Neural progenitor cell (in vitro differentiated cells): ENCODE data around the gene TMEM167A. TPM values are rescaled to one million over a fixed set of nuclear protein-coding genes. Genes with fewer than 3 reads are reported as not detected.

Experiments
- DNase-seq: peaks from one replicate; pipeline ENCODE4 v3.0.0-alpha.2; 2016; ENCODE audit warnings: low spot score
- H2AFZ ChIP-seq: fragments of 200-600 bp; sonication (generic); replicated peaks from 2 replicates; pipeline ENCODE4 v1.6.1; 2016; ENCODE audit warnings: antibody characterized with exemption
- H3F3A ChIP-seq: fragments of 200-600 bp; sonication (generic); 2 replicates; pipeline ENCODE4 v1.6.1; 2016; ENCODE audit warnings: antibody characterized with exemption, low read depth
- H3K27ac ChIP-seq: fragments of 200-600 bp; sonication (generic); 2 replicates; pipeline ENCODE4 v1.5.1; 2016; ENCODE audit warnings: mild to moderate bottlenecking
- H3K27me3 ChIP-seq: fragments of 200-600 bp; sonication (generic); 2 replicates; pipeline ENCODE4 v1.6.1; 2016; ENCODE audit warnings: mild to moderate bottlenecking, moderate library complexity
- H3K36me3 ChIP-seq: fragments of 200-600 bp; sonication (generic); 2 replicates; pipeline ENCODE4 v1.5.1; 2016
- H3K4me1 ChIP-seq: fragments of 200-600 bp; sonication (generic); 2 replicates; pipeline ENCODE4 v1.6.1; 2016; ENCODE audit warnings: mixed run types
- H3K4me2 ChIP-seq: fragments of 200-600 bp; sonication (generic); 2 replicates; pipeline ENCODE4 v1.6.1; 2016
- H3K4me3 ChIP-seq: fragments of 200-600 bp; sonication (generic); 2 replicates; pipeline ENCODE4 v1.5.1; 2016
- H3K79me2 ChIP-seq: fragments of 200-600 bp; sonication (generic); 2 replicates; pipeline ENCODE4 v1.6.1; 2016; ENCODE audit warnings: low read depth
- H3K9ac ChIP-seq: fragments of 200-600 bp; sonication (generic); 2 replicates; pipeline ENCODE4 v1.6.1; 2016
- H3K9me3 ChIP-seq: fragments of 200-600 bp; sonication (generic); 2 replicates; pipeline ENCODE4 v1.5.1; 2016; ENCODE audit warnings: low read depth
- H4K20me1 ChIP-seq: fragments of 200-600 bp; sonication (generic); 2 replicates; pipeline ENCODE4 v1.6.1; 2016; ENCODE audit warnings: low read depth
- H3K27ac Mint-ChIP-seq: 3 replicates; pipeline ENCODE4 v1.8.0; 2021; ENCODE audit warnings: mixed read lengths
- H3K27me3 Mint-ChIP-seq: 2 replicates; pipeline ENCODE4 v1.8.0; 2022; ENCODE audit warnings: low read depth, mild to moderate bottlenecking, inconsistent platforms, moderate library complexity, mixed read lengths; ENCODE audit not compliant: insufficient read depth
- H3K36me3 Mint-ChIP-seq: 3 replicates; pipeline ENCODE4 v1.8.0; 2021; ENCODE audit warnings: mixed read lengths
- H3K4me1 Mint-ChIP-seq: 3 replicates; pipeline ENCODE4 v1.8.0; 2021; ENCODE audit warnings: mixed read lengths
- H3K4me3 Mint-ChIP-seq: 3 replicates; pipeline ENCODE4 v1.8.0; 2021; ENCODE audit warnings: mild to moderate bottlenecking, moderate library complexity, mixed read lengths
- H3K9me3 Mint-ChIP-seq: 3 replicates; pipeline ENCODE4 v1.8.0; 2020; ENCODE audit warnings: mixed read lengths
- EZH2 ChIP-seq: fragments of 200-600 bp; sonication (generic); IDR thresholded peaks from 2 replicates; pipeline ENCODE4 v1.6.1; 2017; ENCODE audit warnings: antibody characterized with exemption, mild to moderate bottlenecking, moderate library complexity
- EZH2phosphoT487 ChIP-seq: fragments of 200-600 bp; sonication (generic); IDR thresholded peaks from 2 replicates; pipeline ENCODE4 v1.6.1; 2017; ENCODE audit warnings: antibody characterized with exemption
- total RNA-seq: library from RNA; depleted of rRNA; stranded (reverse); fragments of >200 nt; gene quantifications from 2 replicates; pipeline ENCODE4 v1.2.3, GENCODE V29; 2015; ENCODE audit warnings: low replicate concordance
- TF ChIP-seq, protein P1 (sequence below): fragments of 200-600 bp; sonication (generic); IDR thresholded peaks from 2 replicates; pipeline ENCODE4 v1.5.1; 2017; ENCODE audit warnings: antibody characterized with exemption, mild to moderate bottlenecking

TMEM167A gene
- total RNA-seq, 1 donor from 2014 or later: 185 TPM

DNA sequence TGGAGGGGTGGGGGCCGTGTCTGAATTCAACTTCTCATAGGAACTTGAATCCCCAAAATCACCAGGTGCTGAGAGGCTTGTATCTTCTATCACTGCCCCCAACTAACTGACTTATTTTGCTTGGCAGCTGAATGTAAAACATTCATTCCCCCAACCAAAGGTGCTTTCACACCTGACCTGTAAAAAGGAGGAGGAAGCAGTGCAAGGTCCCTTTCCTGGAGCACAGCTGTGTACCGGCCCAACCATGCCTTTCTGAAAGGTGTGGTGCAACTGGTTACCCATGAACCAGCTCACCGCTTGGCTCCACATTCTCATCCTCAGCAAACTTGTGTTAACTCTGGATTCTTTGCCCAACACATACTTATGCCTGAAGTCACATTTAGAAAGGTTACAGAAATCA lies 34.7 kb downstream of the TMEM167A start:
- H3K27me3 ChIP-seq: no peaks in the 10 kb centered on the region
- H3K4me1 ChIP-seq: peaks cover 5% of the 10 kb centered on the region
- no peaks in the 10 kb centered on the region for H3K9me3 ChIP-seq
- Mint-ChIP-seq H3K36me3 (peaks cover 4% of the 10 kb centered on the region), H3K27me3 (peaks cover 3% of the 10 kb centered on the region), H3K9me3 (no peaks in the 10 kb centered on the region), H3K4me3 (no peak overlapping the region), H3K4me1 (peaks cover 4% of the 10 kb centered on the region), H3K27ac (no peak overlapping the region)
- DNase-seq: no peak
- H3K4me2 ChIP-seq: no peak overlapping the region
- H3K36me3 ChIP-seq: no peaks in the 10 kb centered on the region
- H3K79me2 ChIP-seq: no peaks in the 10 kb centered on the region
- no peak for TF ChIP-seq EZH2phosphoT487
- TF ChIP-seq EZH2: no peak
- TF ChIP-seq, protein P1, sequence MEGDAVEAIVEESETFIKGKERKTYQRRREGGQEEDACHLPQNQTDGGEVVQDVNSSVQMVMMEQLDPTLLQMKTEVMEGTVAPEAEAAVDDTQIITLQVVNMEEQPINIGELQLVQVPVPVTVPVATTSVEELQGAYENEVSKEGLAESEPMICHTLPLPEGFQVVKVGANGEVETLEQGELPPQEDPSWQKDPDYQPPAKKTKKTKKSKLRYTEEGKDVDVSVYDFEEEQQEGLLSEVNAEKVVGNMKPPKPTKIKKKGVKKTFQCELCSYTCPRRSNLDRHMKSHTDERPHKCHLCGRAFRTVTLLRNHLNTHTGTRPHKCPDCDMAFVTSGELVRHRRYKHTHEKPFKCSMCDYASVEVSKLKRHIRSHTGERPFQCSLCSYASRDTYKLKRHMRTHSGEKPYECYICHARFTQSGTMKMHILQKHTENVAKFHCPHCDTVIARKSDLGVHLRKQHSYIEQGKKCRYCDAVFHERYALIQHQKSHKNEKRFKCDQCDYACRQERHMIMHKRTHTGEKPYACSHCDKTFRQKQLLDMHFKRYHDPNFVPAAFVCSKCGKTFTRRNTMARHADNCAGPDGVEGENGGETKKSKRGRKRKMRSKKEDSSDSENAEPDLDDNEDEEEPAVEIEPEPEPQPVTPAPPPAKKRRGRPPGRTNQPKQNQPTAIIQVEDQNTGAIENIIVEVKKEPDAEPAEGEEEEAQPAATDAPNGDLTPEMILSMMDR: no peak
- H3K9ac ChIP-seq: no peak overlapping the region
- no peak overlapping the region for H3K27ac ChIP-seq
- H2AFZ ChIP-seq: no peak overlapping the region
- H3K4me3 ChIP-seq: no peak overlapping the region
- no peaks in the 10 kb centered on the region for H4K20me1 ChIP-seq
- no peaks in the 10 kb centered on the region for H3F3A ChIP-seq

DNA sequence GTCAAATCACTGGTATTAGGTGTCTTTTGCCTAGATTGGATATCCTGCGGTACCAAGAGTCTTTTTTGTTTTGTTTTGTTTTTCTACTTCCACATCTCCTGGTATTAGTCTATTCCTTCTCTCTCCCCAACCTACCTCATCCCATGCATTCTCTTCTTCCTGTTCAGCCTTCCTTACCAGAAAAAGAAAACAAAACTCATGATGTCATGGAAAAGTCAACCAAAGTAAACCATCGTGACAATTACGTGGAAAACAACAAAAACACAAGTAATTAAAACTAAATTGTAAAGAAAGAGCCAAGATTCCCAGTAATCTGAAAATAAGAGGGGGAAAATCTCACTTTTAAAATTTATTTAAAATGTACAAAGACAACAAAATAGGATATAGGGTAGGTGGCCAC lies 38.3 kb downstream of the TMEM167A start:
- TF ChIP-seq, protein P1: no peak
- H4K20me1 ChIP-seq: no peaks in the 10 kb centered on the region
- H3K4me1 ChIP-seq: peaks cover 33% of the 10 kb centered on the region
- H3K4me3 Mint-ChIP-seq: no peak overlapping the region
- H3F3A ChIP-seq: no peaks in the 10 kb centered on the region
- no peak overlapping the region for H3K9ac ChIP-seq
- H3K36me3 Mint-ChIP-seq: no peaks in the 10 kb centered on the region
- peaks cover 3% of the 10 kb centered on the region for H3K27me3 Mint-ChIP-seq
- no peak overlapping the region for H3K27ac Mint-ChIP-seq
- H3K9me3 ChIP-seq: no peaks in the 10 kb centered on the region
- no peaks in the 10 kb centered on the region for H3K36me3 ChIP-seq
- no peak overlapping the region for H3K4me2 ChIP-seq
- no peak overlapping the region for H3K27ac ChIP-seq
- DNase-seq: no peak
- no peaks in the 10 kb centered on the region for H3K9me3 Mint-ChIP-seq
- H2AFZ ChIP-seq: no peak overlapping the region
- no peaks in the 10 kb centered on the region for H3K27me3 ChIP-seq
- no peaks in the 10 kb centered on the region for H3K79me2 ChIP-seq
- H3K4me1 Mint-ChIP-seq: peaks cover 39% of the 10 kb centered on the region
- H3K4me3 ChIP-seq: no peak overlapping the region

DNA sequence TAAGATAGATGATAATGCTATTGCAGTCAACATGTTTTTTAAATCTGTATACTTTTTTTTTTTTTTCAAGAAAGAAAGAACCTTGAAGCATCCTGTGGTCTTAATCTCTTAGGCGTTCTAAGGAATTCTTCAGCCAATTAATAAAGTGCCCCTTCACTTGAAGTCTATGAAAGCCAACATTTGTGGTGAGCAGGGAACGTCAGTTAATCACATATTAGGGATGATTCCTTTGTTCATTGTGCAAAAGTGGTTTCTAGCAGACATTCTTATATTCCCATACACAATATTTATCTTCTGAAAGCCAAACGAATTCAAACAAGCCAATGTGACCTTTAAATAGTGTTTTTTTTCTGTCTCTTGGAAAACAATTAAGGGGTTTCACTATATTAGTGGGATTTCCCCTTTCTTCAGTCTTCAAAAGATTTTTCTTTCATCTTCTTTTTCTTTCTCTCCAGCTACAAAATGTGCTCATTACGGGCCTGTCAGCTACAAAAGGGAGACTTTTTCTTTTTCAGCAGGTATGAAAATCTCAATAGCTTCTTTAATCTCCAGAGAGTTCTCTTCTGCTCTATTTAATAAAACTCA lies 40.1 kb downstream of the TMEM167A start:
- Mint-ChIP-seq H3K4me1 (peaks cover 39% of the 10 kb centered on the region), H3K36me3 (no peaks in the 10 kb centered on the region), H3K27ac (no peak overlapping the region), H3K9me3 (peaks cover 1% of the 10 kb centered on the region), H3K4me3 (no peak overlapping the region), H3K27me3 (peaks cover 3% of the 10 kb centered on the region)
- Histone ChIP-seq H3K79me2 (no peaks in the 10 kb centered on the region), H3K9ac (no peak overlapping the region), H3K27me3 (no peaks in the 10 kb centered on the region), H3K4me3 (no peak overlapping the region), H3K36me3 (no peaks in the 10 kb centered on the region), H4K20me1 (no peaks in the 10 kb centered on the region), H3K4me1 (peaks cover 33% of the 10 kb centered on the region), H3K4me2 (peak overlapping the region; percentile 15), H2AFZ (no peak overlapping the region), H3K9me3 (no peaks in the 10 kb centered on the region), H3F3A (no peaks in the 10 kb centered on the region), H3K27ac (peak overlapping the region; percentile 7)
- TF ChIP-seq EZH2phosphoT487: no peak
- TF ChIP-seq EZH2: no peak
- TF ChIP-seq, protein P1: no peak
- peak; percentile 32 for DNase-seq
